ENCODE measurements around the gene TGFBR3. TPM values are rescaled to one million over a fixed set of nuclear protein-coding genes. Genes with fewer than 3 reads are reported as not detected.
A peak's percentile ranks its signal among the peaks of the same experiment; 100 is the strongest.

The TGFBR3 gene
- total and polyA plus RNA-seq, 2 of the 13 experiments (the other 11 are each of a cell fraction or from before 2014, with no cell fraction given) = 76.5 to 195 TPM

DNA sequence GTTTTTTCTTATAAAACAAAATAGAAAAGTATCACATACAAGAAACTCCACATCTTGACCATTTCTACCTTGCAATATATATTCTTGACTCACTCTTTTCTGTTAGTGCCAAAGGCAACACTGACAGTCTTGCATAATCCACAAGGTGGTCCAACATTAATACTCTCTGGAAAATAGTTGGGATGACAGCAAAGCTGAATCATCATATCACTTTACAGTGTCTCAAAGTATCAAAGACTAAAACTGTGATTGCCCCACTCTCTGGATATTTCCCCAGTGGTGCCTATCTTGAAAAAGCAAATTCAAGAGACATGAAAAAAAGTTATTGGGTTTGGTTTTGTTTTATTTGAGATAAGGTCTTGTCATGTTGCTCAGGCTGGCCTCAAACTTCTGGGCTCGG is 14.6 kb upstream of the TGFBR3 start (continued):
- TF ChIP-seq, protein P1, sequence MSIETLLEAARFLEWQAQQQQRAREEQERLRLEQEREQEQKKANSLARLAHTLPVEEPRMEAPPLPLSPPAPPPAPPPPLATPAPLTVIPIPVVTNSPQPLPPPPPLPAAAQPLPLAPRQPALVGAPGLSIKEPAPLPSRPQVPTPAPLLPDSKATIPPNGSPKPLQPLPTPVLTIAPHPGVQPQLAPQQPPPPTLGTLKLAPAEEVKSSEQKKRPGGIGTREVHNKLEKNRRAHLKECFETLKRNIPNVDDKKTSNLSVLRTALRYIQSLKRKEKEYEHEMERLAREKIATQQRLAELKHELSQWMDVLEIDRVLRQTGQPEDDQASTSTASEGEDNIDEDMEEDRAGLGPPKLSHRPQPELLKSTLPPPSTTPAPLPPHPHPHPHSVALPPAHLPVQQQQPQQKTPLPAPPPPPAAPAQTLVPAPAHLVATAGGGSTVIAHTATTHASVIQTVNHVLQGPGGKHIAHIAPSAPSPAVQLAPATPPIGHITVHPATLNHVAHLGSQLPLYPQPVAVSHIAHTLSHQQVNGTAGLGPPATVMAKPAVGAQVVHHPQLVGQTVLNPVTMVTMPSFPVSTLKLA (IDR thresholded peaks at IDR 0.05) = no peak
- TF ChIP-seq CEBPB (IDR thresholded peaks at IDR 0.05; ENCODE audit: borderline replicate concordance, low read depth, low read length) (peak; percentile 53; the same call in 1 of the 2 replicates), MTF2 (CRISPR knock-in tag; IDR thresholded peaks at IDR 0.05; ENCODE audit: borderline replicate concordance) (no peak), ESRRA (CRISPR knock-in tag; IDR thresholded peaks at IDR 0.05; ENCODE audit: low read depth) (no peak)

DNA sequence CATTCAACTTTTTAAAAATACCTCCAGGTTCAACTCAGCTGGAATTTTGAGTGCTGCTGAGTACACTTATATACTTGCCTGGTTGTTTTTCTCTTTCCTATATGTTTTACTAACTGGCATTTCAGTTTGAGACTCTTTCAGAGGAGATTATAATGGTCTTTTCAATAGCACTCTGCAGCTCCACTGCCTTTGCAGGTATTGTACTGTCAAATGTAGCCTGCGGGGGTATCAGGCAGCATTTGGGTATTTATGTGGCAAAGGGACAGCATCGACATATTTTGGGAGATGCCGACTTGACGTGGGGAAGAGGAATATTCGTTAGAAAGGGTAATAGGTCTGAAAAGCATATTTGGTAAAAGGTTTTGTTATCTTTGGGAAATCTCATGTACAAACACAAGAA is 11.1 kb upstream of the TGFBR3 start:
- no TSS peak for BruUV-seq (replicated peaks)
- no peaks in the 10 kb centered on the region for H3K36me3 ChIP-seq (replicated peaks in 1 of 2; ENCODE audit: control insufficient read depth in 1 of 2, insufficient read depth in 2 of 2, low read length in 2 of 2)
- H3K9me3 ChIP-seq (ENCODE audit: low read length) = no peaks in the 10 kb centered on the region
- H3K4me2 ChIP-seq (ENCODE audit: low read depth, low read length) = no peak overlapping the region
- 24% methylated on average over 5 of the region's 5 CpGs for WGBS (ENCODE audit: low lambda C conversion rate)
- no peak overlapping the region for H3K9ac ChIP-seq (ENCODE audit: insufficient read depth, low read depth, low read length)
- in situ Hi-C loops (cut with HindIII; ENCODE audit: extremely low pct_ligation_motif_present, low pct_unique_long_range_greater_than_20kb) = no loop called here
- DNase-seq (ENCODE audit: low spot score) (no peak), FAIRE-seq (no peak), ATAC-seq (no peak)
- H3K4me3 ChIP-seq (replicated peaks in 1 of 3; ENCODE audit: insufficient read depth in 1 of 3, low read depth in 2 of 3, low read length in 3 of 3) = no peak overlapping the region
- intact Hi-C loops (cut with micrococcal nuclease; ENCODE audit: unreplicated experiment) = no loop called here
- H3K79me2 ChIP-seq (ENCODE audit: insufficient read depth, low read length) = no peaks in the 10 kb centered on the region
- peaks cover 22% of the 10 kb centered on the region for H3K4me1 ChIP-seq (ENCODE audit: insufficient read depth, low read length)
- H3K27me3 ChIP-seq (ENCODE audit: control insufficient read depth in 1 of 2, insufficient read depth in 2 of 2, low read length in 2 of 2) = no peaks in the 10 kb centered on the region
- POLR2A ChIA-PET = no interaction called here
- H3K27ac ChIP-seq (ENCODE audit: extremely low read length, insufficient read depth, low read length) = no peak overlapping the region
- TF ChIP-seq, protein P2, sequence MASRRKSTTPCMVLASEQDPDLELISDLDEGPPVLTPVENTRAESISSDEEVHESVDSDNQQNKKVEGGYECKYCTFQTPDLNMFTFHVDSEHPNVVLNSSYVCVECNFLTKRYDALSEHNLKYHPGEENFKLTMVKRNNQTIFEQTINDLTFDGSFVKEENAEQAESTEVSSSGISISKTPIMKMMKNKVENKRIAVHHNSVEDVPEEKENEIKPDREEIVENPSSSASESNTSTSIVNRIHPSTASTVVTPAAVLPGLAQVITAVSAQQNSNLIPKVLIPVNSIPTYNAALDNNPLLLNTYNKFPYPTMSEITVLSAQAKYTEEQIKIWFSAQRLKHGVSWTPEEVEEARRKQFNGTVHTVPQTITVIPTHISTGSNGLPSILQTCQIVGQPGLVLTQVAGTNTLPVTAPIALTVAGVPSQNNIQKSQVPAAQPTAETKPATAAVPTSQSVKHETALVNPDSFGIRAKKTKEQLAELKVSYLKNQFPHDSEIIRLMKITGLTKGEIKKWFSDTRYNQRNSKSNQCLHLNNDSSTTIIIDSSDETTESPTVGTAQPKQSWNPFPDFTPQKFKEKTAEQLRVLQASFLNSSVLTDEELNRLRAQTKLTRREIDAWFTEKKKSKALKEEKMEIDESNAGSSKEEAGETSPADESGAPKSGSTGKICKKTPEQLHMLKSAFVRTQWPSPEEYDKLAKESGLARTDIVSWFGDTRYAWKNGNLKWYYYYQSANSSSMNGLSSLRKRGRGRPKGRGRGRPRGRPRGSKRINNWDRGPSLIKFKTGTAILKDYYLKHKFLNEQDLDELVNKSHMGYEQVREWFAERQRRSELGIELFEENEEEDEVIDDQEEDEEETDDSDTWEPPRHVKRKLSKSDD (CRISPR knock-in tag; IDR thresholded peaks at IDR 0.05; ENCODE audit: low read depth) = no peak
- TF ChIP-seq HCFC1 (IDR thresholded peaks at IDR 0.05; ENCODE audit: low read depth, low read length) (no peak), ZNF430 (CRISPR knock-in tag; IDR thresholded peaks at IDR 0.05) (no peak), ELF3 (CRISPR knock-in tag; IDR thresholded peaks at IDR 0.05) (no peak)
- no peaks in the 10 kb centered on the region for H4K20me1 ChIP-seq (ENCODE audit: insufficient read depth, low read length)
- H2AFZ ChIP-seq (ENCODE audit: low read length) = no peak overlapping the region
- CTCF ChIA-PET (ENCODE audit: low intra/inter-chr PET ratio, low total read pairs) = no interaction called here
